ENCODE measurements around the gene EFHD1.

GRCh38 chr2:232646726-232647125 is 13.3 kb downstream of the EFHD1 start:
- TF ChIP-seq, protein P1, sequence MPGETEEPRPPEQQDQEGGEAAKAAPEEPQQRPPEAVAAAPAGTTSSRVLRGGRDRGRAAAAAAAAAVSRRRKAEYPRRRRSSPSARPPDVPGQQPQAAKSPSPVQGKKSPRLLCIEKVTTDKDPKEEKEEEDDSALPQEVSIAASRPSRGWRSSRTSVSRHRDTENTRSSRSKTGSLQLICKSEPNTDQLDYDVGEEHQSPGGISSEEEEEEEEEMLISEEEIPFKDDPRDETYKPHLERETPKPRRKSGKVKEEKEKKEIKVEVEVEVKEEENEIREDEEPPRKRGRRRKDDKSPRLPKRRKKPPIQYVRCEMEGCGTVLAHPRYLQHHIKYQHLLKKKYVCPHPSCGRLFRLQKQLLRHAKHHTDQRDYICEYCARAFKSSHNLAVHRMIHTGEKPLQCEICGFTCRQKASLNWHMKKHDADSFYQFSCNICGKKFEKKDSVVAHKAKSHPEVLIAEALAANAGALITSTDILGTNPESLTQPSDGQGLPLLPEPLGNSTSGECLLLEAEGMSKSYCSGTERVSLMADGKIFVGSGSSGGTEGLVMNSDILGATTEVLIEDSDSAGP (CRISPR knock-in tag; IDR thresholded peaks at IDR 0.05) = no peak
- no peak for TF ChIP-seq CTCF (IDR thresholded peaks at IDR 0.05 in 2 of 3, conservative IDR thresholded peaks at IDR 0.05 in 1 of 3; ENCODE audit: insufficient read depth in 2 of 3, low read depth in 1 of 3, low read length in 3 of 3)
- TF ChIP-seq ATF7 (IDR thresholded peaks at IDR 0.05) = no peak
- TF ChIP-seq POLR2A (conservative IDR thresholded peaks at IDR 0.05) = no peak
- TF ChIP-seq SIN3A (IDR thresholded peaks at IDR 0.05; ENCODE audit: borderline replicate concordance in 2 of 2, control insufficient read depth in 1 of 2, low read depth in 2 of 2, low read length in 2 of 2) = no peak
- TF ChIP-seq SP2 (IDR thresholded peaks at IDR 0.05; ENCODE audit: extremely low read depth, low read depth, low read length, poor library complexity, severe bottlenecking) = no peak
- TF ChIP-seq ZKSCAN1 (IDR thresholded peaks at IDR 0.05; ENCODE audit: low read depth, low read length) = no peak

All from K562 (cell line).